Measurements from ENCODE around the gene FASLG. TPM values are rescaled to one million over a fixed set of nuclear protein-coding genes. Genes with fewer than 3 reads are reported as not detected.
"Not testable (repeated sequence)": the region's sequence is repeated elsewhere in the genome, so short reads cannot be mapped to it uniquely, and the experiment has no call there.

Gene FASLG
- total and polyA plus RNA-seq, 10 donors = 0.44 to 7.1 (median 2.9) TPM

GRCh38 chr1:172680733-172681275 is 21.9 kb downstream of the FASLG start:
- intact Hi-C loops (cut with DNase I; ENCODE audit: low total_unique reads) = no loop called here
- Histone ChIP-seq H3K9me3 (peaks cover 0 to 4% (median 0%) of the 10 kb centered on the region in 8 donors), H3K36me3 (no peaks in the 10 kb centered on the region), H3K4me1 (peaks cover 0 to 24% (median 2%) of the 10 kb centered on the region in 6 donors), H3K4me3 (no peak overlapping the region), H3K27ac (no peak overlapping the region), H3K27me3 (replicated peaks in 1 of 7) (no peaks in the 10 kb centered on the region)
- TF ChIP-seq CTCF (IDR thresholded peaks at IDR 0.05 in 8 of 11, conservative IDR thresholded peaks at IDR 0.05 in 3 of 11) (no peak), POLR2AphosphoS5 (IDR thresholded peaks at IDR 0.05) (no peak), POLR2A (IDR thresholded peaks at IDR 0.05) (no peak)
- WGBS, 5 donors = 74 to 85% (median 81%) methylated on average over 2 of the region's 2 CpGs
- no peak for DNase-seq

GRCh38 chr1:172682812-172683211 is 23.9 kb downstream of the FASLG start:
- Histone ChIP-seq H3K9me3 (peaks cover 0 to 4% (median 0%) of the 10 kb centered on the region in 8 donors), H3K27ac (no peak overlapping the region), H3K36me3 (no peaks in the 10 kb centered on the region), H3K4me3 (no peak overlapping the region), H3K4me1 (peaks cover 0 to 16% (median 2%) of the 10 kb centered on the region in 6 donors), H3K27me3 (replicated peaks in 1 of 7) (no peaks in the 10 kb centered on the region)
- WGBS, 5 donors = 78 to 89% (median 85%) methylated on average over 3 of the region's 3 CpGs
- DNase-seq = no peak
- intact Hi-C loops (cut with DNase I; ENCODE audit: low total_unique reads) = no loop called here
- TF ChIP-seq POLR2AphosphoS5 (IDR thresholded peaks at IDR 0.05) (no peak), POLR2A (IDR thresholded peaks at IDR 0.05) (no peak), CTCF (IDR thresholded peaks at IDR 0.05 in 8 of 11, conservative IDR thresholded peaks at IDR 0.05 in 3 of 11) (no peak)

- no peak overlapping the region for H3K27ac ChIP-seq
- no peaks in the 10 kb centered on the region for H3K36me3 ChIP-seq
- H3K9me3 ChIP-seq = no peaks in the 10 kb centered on the region
- DNase-seq = no peak
- no peak for TF ChIP-seq POLR2A (IDR thresholded peaks at IDR 0.05)
- TF ChIP-seq POLR2AphosphoS5 (IDR thresholded peaks at IDR 0.05) = no peak
- no peak for TF ChIP-seq CTCF (IDR thresholded peaks at IDR 0.05 in 8 of 11, conservative IDR thresholded peaks at IDR 0.05 in 3 of 11)
- no peaks in the 10 kb centered on the region for H3K27me3 ChIP-seq (replicated peaks in 1 of 7)
- no peak overlapping the region for H3K4me3 ChIP-seq
- H3K4me1 ChIP-seq = no peaks in the 10 kb centered on the region
- intact Hi-C loops (cut with DNase I; ENCODE audit: low total_unique reads) = no loop called here
- WGBS, 5 donors = 93 to 100% (median 97%) methylated on average over 1 of the region's 1 CpG
Measured at GRCh38 chr1:172686143-172686542, 27.2 kb downstream of the FASLG start.

- 76 to 95% (median 83%) methylated on average over 2 of the region's 2 CpGs for WGBS, 5 donors
- H3K9me3 ChIP-seq; intact Hi-C loops (cut with DNase I; ENCODE audit: low total_unique reads); H3K36me3 ChIP-seq; H3K27me3 ChIP-seq (replicated peaks in 1 of 7); DNase-seq; H3K27ac ChIP-seq; H3K4me3 ChIP-seq; H3K4me1 ChIP-seq: not testable (repeated sequence)
Measured at GRCh38 chr1:172688428-172689085, 29.7 kb downstream of the FASLG start.

- DNase-seq; H3K4me3 ChIP-seq; H3K4me1 ChIP-seq; H3K9me3 ChIP-seq; H3K36me3 ChIP-seq; H3K27ac ChIP-seq; intact Hi-C loops (cut with DNase I; ENCODE audit: low total_unique reads); H3K27me3 ChIP-seq (replicated peaks in 1 of 7): not testable (repeated sequence)
- WGBS, 5 donors = 80 to 100% (median 97%) methylated on average over 1 of the region's 1 CpG
Measured at GRCh38 chr1:172690925-172691324, 32.0 kb downstream of the FASLG start.
